ENCODE results near the gene PROSER2.

PROSER2 gene

GRCh38 chr10:11835061-11835460, 11.9 kb downstream of the PROSER2 start:
- Histone ChIP-seq H3K9ac (ENCODE audit: insufficient read length, low read depth) (no peak overlapping the region), H3K36me3 (ENCODE audit: insufficient read depth, insufficient read length, low read length) (no peaks in the 10 kb centered on the region), H3K4me3 (ENCODE audit: insufficient read length, low read depth) (no peak overlapping the region), H3K9me3 (ENCODE audit: insufficient read depth, low read length) (no peaks in the 10 kb centered on the region), H3K4me1 (ENCODE audit: insufficient read depth, insufficient read length) (no peaks in the 10 kb centered on the region), H3K27me3 (ENCODE audit: insufficient read depth, insufficient read length) (no peaks in the 10 kb centered on the region)
- DNase-seq (ENCODE audit: low read depth, low spot score): no peak
- TF ChIP-seq YY1 (IDR thresholded peaks at IDR 0.05; ENCODE audit: insufficient read depth, insufficient read length): no peak
- no peak for TF ChIP-seq SUZ12 (IDR thresholded peaks at IDR 0.05; ENCODE audit: extremely low read depth, insufficient read depth, insufficient read length)
- TF ChIP-seq ZNF274 (IDR thresholded peaks at IDR 0.05; ENCODE audit: low read depth, low read length): no peak

GRCh38 chr10:11835704-11836103, 12.5 kb downstream of the PROSER2 start:
- H3K27me3 ChIP-seq (ENCODE audit: insufficient read depth, insufficient read length): no peaks in the 10 kb centered on the region
- DNase-seq (ENCODE audit: low read depth, low spot score): no peak
- no peaks in the 10 kb centered on the region for H3K9me3 ChIP-seq (ENCODE audit: insufficient read depth, low read length)
- H3K36me3 ChIP-seq (ENCODE audit: insufficient read depth, insufficient read length, low read length): no peaks in the 10 kb centered on the region
- H3K4me3 ChIP-seq (ENCODE audit: insufficient read length, low read depth): no peak overlapping the region
- H3K4me1 ChIP-seq (ENCODE audit: insufficient read depth, insufficient read length): no peaks in the 10 kb centered on the region
- no peak overlapping the region for H3K9ac ChIP-seq (ENCODE audit: insufficient read length, low read depth)
- no peak for TF ChIP-seq SUZ12 (IDR thresholded peaks at IDR 0.05; ENCODE audit: extremely low read depth, insufficient read depth, insufficient read length)

- Histone ChIP-seq H3K36me3 (ENCODE audit: insufficient read depth, insufficient read length, low read length) (no peaks in the 10 kb centered on the region), H3K4me1 (ENCODE audit: insufficient read depth, insufficient read length) (no peaks in the 10 kb centered on the region), H3K9ac (ENCODE audit: insufficient read length, low read depth) (no peak overlapping the region), H3K27me3 (ENCODE audit: insufficient read depth, insufficient read length) (no peaks in the 10 kb centered on the region), H3K9me3 (ENCODE audit: insufficient read depth, low read length) (no peaks in the 10 kb centered on the region), H3K4me3 (ENCODE audit: insufficient read length, low read depth) (no peak overlapping the region)
- no peak for DNase-seq (ENCODE audit: low read depth, low spot score)
- TF ChIP-seq YY1 (IDR thresholded peaks at IDR 0.05; ENCODE audit: insufficient read depth, insufficient read length): no peak
- TF ChIP-seq ZNF274 (IDR thresholded peaks at IDR 0.05; ENCODE audit: low read depth, low read length): no peak
- TF ChIP-seq SUZ12 (IDR thresholded peaks at IDR 0.05; ENCODE audit: extremely low read depth, insufficient read depth, insufficient read length): no peak
Observed at GRCh38 chr10:11837372-11838161, 14.4 kb downstream of the PROSER2 start.

GRCh38 chr10:11838298-11838852, 15.2 kb downstream of the PROSER2 start:
- Histone ChIP-seq H3K4me1 (ENCODE audit: insufficient read depth, insufficient read length) (no peaks in the 10 kb centered on the region), H3K4me3 (ENCODE audit: insufficient read length, low read depth) (no peak overlapping the region), H3K36me3 (ENCODE audit: insufficient read depth, insufficient read length, low read length) (no peaks in the 10 kb centered on the region), H3K9me3 (ENCODE audit: insufficient read depth, low read length) (no peaks in the 10 kb centered on the region), H3K27me3 (ENCODE audit: insufficient read depth, insufficient read length) (no peaks in the 10 kb centered on the region), H3K9ac (ENCODE audit: insufficient read length, low read depth) (no peak overlapping the region)
- TF ChIP-seq YY1 (IDR thresholded peaks at IDR 0.05; ENCODE audit: insufficient read depth, insufficient read length) (no peak), ZNF274 (IDR thresholded peaks at IDR 0.05; ENCODE audit: low read depth, low read length) (no peak), SUZ12 (IDR thresholded peaks at IDR 0.05; ENCODE audit: extremely low read depth, insufficient read depth, insufficient read length) (no peak)
- DNase-seq (ENCODE audit: low read depth, low spot score): no peak

GRCh38 chr10:11841375-11841774, 18.2 kb downstream of the PROSER2 start:
- no peak overlapping the region for H3K9ac ChIP-seq (ENCODE audit: insufficient read length, low read depth)
- H3K27me3 ChIP-seq (ENCODE audit: insufficient read depth, insufficient read length): no peaks in the 10 kb centered on the region
- no peak overlapping the region for H3K4me3 ChIP-seq (ENCODE audit: insufficient read length, low read depth)
- DNase-seq (ENCODE audit: low read depth, low spot score): no peak
- H3K36me3 ChIP-seq (ENCODE audit: insufficient read depth, insufficient read length, low read length): no peaks in the 10 kb centered on the region
- TF ChIP-seq SUZ12 (IDR thresholded peaks at IDR 0.05; ENCODE audit: extremely low read depth, insufficient read depth, insufficient read length): no peak
- no peak for TF ChIP-seq YY1 (IDR thresholded peaks at IDR 0.05; ENCODE audit: insufficient read depth, insufficient read length)
- no peak for TF ChIP-seq ZNF274 (IDR thresholded peaks at IDR 0.05; ENCODE audit: low read depth, low read length)
- no peaks in the 10 kb centered on the region for H3K9me3 ChIP-seq (ENCODE audit: insufficient read depth, low read length)
- no peaks in the 10 kb centered on the region for H3K4me1 ChIP-seq (ENCODE audit: insufficient read depth, insufficient read length)

- Histone ChIP-seq H3K27me3 (ENCODE audit: insufficient read depth, insufficient read length) (no peaks in the 10 kb centered on the region), H3K9ac (ENCODE audit: insufficient read length, low read depth) (no peak overlapping the region), H3K4me3 (ENCODE audit: insufficient read length, low read depth) (no peak overlapping the region), H3K36me3 (ENCODE audit: insufficient read depth, insufficient read length, low read length) (no peaks in the 10 kb centered on the region), H3K4me1 (ENCODE audit: insufficient read depth, insufficient read length) (no peaks in the 10 kb centered on the region), H3K9me3 (ENCODE audit: insufficient read depth, low read length) (no peaks in the 10 kb centered on the region)
- TF ChIP-seq YY1 (IDR thresholded peaks at IDR 0.05; ENCODE audit: insufficient read depth, insufficient read length) (no peak), SUZ12 (IDR thresholded peaks at IDR 0.05; ENCODE audit: extremely low read depth, insufficient read depth, insufficient read length) (no peak), ZNF274 (IDR thresholded peaks at IDR 0.05; ENCODE audit: low read depth, low read length) (no peak)
- no peak for DNase-seq (ENCODE audit: low read depth, low spot score)
Observed at GRCh38 chr10:11842411-11842810, 19.3 kb downstream of the PROSER2 start.

- no peak overlapping the region for H3K4me3 ChIP-seq (ENCODE audit: insufficient read length, low read depth)
- TF ChIP-seq ZNF274 (IDR thresholded peaks at IDR 0.05; ENCODE audit: low read depth, low read length): no peak
- TF ChIP-seq SUZ12 (IDR thresholded peaks at IDR 0.05; ENCODE audit: extremely low read depth, insufficient read depth, insufficient read length): no peak
- TF ChIP-seq YY1 (IDR thresholded peaks at IDR 0.05; ENCODE audit: insufficient read depth, insufficient read length): no peak
- H3K36me3 ChIP-seq (ENCODE audit: insufficient read depth, insufficient read length, low read length): peaks cover 4% of the 10 kb centered on the region
- no peaks in the 10 kb centered on the region for H3K4me1 ChIP-seq (ENCODE audit: insufficient read depth, insufficient read length)
- H3K9me3 ChIP-seq (ENCODE audit: insufficient read depth, low read length): no peaks in the 10 kb centered on the region
- no peak overlapping the region for H3K9ac ChIP-seq (ENCODE audit: insufficient read length, low read depth)
- no peak for DNase-seq (ENCODE audit: low read depth, low spot score)
- no peaks in the 10 kb centered on the region for H3K27me3 ChIP-seq (ENCODE audit: insufficient read depth, insufficient read length)
Observed at GRCh38 chr10:11845113-11845512, 22.0 kb downstream of the PROSER2 start.
